ENCODE measurements around the gene BORCS6. TPM values are rescaled to one million over a fixed set of nuclear protein-coding genes. Genes with fewer than 3 reads are reported as not detected.
A peak's percentile ranks its signal among the peaks of the same experiment; 100 is the strongest.

The BORCS6 gene
- total and polyA plus RNA-seq, 2 experiments from 2014 or later: 13.7 to 19.7 TPM

DNA sequence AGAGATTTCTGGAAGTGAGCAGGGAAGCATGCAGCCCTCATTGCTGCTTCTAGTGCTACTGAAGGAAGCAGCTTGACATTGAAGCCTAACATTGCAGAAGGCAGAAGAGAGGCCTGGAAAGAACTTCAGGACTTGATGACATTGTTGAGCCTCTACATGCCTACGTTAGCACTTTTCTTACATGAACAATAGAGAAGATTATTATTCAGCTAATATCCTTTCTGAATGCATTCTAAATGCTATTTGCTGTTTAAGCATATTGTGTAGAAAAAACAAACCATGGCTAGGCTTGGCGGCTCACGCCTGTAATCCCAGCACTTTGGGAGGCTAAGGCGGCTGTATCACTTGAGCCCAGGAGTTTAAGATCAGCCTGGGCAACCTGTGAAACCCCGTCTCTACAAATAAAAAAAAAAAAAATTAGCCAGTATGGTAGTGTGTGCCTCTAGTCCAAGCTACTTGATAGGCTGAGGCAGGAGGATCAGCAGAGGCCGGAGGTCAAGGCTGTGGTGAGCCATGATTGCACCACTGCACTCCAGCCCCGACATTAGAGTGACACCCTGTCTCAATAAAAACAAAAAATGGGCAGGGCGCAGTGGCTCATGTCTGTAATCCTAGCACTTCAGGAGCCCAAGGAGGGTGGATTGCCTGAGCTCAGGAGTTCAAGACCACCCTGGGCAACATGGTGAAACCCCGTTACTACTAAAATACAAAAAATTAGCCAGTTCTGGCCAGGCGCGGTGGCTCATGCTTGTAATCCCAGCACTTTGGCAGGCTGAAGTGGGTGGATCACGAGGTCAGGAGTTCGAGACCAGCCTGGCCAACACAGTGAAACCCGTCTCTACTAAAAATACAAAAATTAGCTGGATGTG is 22.6 kb upstream of the BORCS6 start:
- H3K27ac ChIP-seq: no peak overlapping the region
- DNase-seq (ENCODE audit: low read depth in 1 of 2, low spot score in 1 of 2): no peak
- H3K4me3 ChIP-seq: no peak overlapping the region
- TF ChIP-seq, protein P1, sequence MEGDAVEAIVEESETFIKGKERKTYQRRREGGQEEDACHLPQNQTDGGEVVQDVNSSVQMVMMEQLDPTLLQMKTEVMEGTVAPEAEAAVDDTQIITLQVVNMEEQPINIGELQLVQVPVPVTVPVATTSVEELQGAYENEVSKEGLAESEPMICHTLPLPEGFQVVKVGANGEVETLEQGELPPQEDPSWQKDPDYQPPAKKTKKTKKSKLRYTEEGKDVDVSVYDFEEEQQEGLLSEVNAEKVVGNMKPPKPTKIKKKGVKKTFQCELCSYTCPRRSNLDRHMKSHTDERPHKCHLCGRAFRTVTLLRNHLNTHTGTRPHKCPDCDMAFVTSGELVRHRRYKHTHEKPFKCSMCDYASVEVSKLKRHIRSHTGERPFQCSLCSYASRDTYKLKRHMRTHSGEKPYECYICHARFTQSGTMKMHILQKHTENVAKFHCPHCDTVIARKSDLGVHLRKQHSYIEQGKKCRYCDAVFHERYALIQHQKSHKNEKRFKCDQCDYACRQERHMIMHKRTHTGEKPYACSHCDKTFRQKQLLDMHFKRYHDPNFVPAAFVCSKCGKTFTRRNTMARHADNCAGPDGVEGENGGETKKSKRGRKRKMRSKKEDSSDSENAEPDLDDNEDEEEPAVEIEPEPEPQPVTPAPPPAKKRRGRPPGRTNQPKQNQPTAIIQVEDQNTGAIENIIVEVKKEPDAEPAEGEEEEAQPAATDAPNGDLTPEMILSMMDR (IDR thresholded peaks at IDR 0.05; ENCODE audit: low read depth, low read length): no peak
- H3K9me3 ChIP-seq (ENCODE audit: low read depth): no peaks in the 10 kb centered on the region
- H3K27me3 ChIP-seq: no peaks in the 10 kb centered on the region
- H3K36me3 ChIP-seq: no peaks in the 10 kb centered on the region
- peaks cover 5% of the 10 kb centered on the region for H3K4me1 ChIP-seq (ENCODE audit: low read depth)

DNA sequence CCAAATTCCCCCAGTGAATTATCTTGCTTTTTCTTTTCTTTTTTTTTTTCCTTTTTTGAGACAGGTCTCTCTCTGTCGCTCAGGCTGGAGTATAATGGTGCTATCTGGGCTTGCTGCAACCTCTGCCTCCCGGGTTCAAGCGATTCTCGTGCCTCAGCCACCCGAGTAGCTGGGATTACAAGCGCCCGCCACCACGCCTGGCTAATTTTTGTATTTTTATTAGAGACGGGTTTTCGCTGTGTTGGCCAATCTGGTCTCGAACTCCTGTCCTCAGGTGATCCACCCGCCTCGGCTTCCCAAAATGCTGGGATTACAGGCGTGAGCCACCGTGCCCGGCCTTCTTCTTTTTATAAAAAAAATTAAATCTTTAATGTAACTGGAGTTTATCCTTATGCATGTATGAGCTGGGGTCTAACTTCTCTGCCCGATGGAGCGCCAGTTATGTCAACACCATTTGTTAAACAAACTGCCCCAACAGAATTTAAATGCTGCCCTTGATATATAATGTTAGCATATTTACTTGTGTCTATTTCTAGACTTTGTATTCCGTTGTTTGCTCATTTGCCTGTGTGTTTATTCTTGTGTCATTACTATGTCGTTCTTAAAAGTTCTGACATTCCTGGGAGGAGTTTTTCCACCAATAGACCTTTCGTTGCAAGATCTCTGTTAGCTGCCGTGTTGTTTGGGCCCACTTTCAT is 20.9 kb upstream of the BORCS6 start:
- no peaks in the 10 kb centered on the region for H3K36me3 ChIP-seq

DNA sequence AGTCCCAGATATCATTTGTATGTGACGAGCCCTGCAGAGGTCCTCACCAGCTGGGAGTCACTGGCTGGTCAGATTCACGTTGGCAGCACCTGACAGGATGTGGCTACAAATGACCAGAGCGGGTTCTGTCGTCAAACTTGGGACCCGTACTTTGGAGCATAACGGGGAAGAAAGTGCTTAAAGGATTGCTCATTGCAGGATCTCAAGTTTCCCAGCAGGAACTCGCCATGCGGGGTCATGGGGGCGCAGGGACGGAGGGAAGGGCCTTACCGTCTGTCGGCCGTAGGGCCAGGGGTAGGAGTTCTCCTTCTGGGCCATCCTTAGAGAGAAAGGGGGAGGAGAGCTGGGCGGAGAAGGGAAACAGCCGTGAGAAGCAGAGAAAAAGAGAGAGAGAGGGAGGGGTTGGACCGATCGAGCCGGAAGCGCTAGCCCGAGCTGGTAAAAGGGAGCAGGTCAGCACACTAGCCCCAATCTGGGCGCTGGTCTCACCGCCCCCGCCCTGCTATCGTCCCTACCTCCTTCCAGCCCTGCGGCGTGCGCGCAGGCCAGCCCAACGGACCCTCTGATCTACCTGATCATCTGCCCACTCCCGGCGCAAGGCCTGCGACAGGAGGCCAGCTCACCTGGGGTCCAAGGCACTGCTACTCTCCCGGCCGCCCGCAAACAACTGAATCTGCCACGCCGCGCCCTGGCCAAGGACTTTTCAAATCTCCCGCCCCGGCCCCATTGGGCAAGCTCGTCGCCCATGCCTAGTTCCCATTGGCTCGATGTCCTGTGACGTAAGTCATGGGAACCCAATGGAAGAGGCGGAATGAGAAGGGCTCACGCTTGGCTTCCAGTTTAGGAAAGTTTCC is 20.2 kb upstream of the BORCS6 start, which contains the start of gene AURKB:
AURKB (minus strand) TSS at position 669 of the 854 bp plus-strand sequence; CDS start at position 318, 351 bp downstream.
- Histone ChIP-seq H3K9me3 (ENCODE audit: low read depth) (no peaks in the 10 kb centered on the region), H3K36me3 (peaks cover 5% of the 10 kb centered on the region), H3K27me3 (no peaks in the 10 kb centered on the region), H3K4me1 (ENCODE audit: low read depth) (peaks cover 5% of the 10 kb centered on the region), H3K27ac (peak within 1 kb of the TSS; percentile 77), H3K4me3 (peak within 1 kb of the TSS; percentile 67)
- peak; percentile 96 to 97 for DNase-seq (ENCODE audit: low read depth in 1 of 2, low spot score in 1 of 2)
- TF ChIP-seq, protein P1 (IDR thresholded peaks at IDR 0.05; ENCODE audit: low read depth, low read length): no peak

More for the DNA sequence above, 20.9 kb upstream of the BORCS6 start:
- DNase-seq (ENCODE audit: low read depth in 1 of 2, low spot score in 1 of 2): no peak
- Histone ChIP-seq H3K9me3 (ENCODE audit: low read depth) (no peaks in the 10 kb centered on the region), H3K27me3 (no peaks in the 10 kb centered on the region), H3K27ac (no peak overlapping the region), H3K4me3 (peak overlapping the region; percentile 67), H3K4me1 (ENCODE audit: low read depth) (peaks cover 5% of the 10 kb centered on the region)
- TF ChIP-seq, protein P1 (IDR thresholded peaks at IDR 0.05; ENCODE audit: low read depth, low read length): no peak

DNA sequence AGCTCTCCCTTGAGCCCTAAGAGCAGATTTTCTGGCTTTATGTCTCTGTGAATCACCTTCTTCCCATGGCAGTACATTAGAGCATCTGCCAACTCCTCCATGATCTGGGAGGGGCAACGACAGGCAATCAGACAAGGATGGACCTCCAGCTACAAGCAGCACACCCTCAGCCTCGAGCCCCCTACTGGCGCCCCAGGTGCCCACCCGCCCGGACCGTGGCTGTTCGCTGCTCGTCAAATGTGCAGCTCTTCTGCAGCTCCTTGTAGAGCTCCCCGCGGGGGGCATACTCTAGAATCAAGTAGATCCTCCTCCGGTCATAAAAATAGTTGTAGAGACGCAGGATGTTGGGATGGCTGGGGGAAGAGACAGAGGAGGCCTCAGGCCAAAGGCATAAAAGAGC is 16.6 kb upstream of the BORCS6 start:
- TF ChIP-seq, protein P1 (IDR thresholded peaks at IDR 0.05; ENCODE audit: low read depth, low read length): no peak
- no peaks in the 10 kb centered on the region for H3K27me3 ChIP-seq

More for the DNA sequence above, 16.6 kb upstream of the BORCS6 start:
- DNase-seq (ENCODE audit: low read depth in 1 of 2, low spot score in 1 of 2): no peak
- no peaks in the 10 kb centered on the region for H3K9me3 ChIP-seq (ENCODE audit: low read depth)
- peaks cover 6% of the 10 kb centered on the region for H3K36me3 ChIP-seq
- no peak overlapping the region for H3K27ac ChIP-seq
- peaks cover 5% of the 10 kb centered on the region for H3K4me1 ChIP-seq (ENCODE audit: low read depth)
- no peak overlapping the region for H3K4me3 ChIP-seq

Measured in cardiac muscle cell (in vitro differentiated cells and primary cell).